NCI-H1436 (cell line): ENCODE measurements around the gene TIAL1.
"Not testable (repeated sequence)": the region's sequence is repeated elsewhere in the genome, so short reads cannot be mapped to it uniquely, and the experiment has no call there.

Experiments
- DNase-seq: peaks from one replicate; lab custom pipeline; 2025; lab: John Stamatoyannopoulos, UW

Gene TIAL1, protein sequence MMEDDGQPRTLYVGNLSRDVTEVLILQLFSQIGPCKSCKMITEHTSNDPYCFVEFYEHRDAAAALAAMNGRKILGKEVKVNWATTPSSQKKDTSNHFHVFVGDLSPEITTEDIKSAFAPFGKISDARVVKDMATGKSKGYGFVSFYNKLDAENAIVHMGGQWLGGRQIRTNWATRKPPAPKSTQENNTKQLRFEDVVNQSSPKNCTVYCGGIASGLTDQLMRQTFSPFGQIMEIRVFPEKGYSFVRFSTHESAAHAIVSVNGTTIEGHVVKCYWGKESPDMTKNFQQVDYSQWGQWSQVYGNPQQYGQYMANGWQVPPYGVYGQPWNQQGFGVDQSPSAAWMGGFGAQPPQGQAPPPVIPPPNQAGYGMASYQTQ

DNA sequence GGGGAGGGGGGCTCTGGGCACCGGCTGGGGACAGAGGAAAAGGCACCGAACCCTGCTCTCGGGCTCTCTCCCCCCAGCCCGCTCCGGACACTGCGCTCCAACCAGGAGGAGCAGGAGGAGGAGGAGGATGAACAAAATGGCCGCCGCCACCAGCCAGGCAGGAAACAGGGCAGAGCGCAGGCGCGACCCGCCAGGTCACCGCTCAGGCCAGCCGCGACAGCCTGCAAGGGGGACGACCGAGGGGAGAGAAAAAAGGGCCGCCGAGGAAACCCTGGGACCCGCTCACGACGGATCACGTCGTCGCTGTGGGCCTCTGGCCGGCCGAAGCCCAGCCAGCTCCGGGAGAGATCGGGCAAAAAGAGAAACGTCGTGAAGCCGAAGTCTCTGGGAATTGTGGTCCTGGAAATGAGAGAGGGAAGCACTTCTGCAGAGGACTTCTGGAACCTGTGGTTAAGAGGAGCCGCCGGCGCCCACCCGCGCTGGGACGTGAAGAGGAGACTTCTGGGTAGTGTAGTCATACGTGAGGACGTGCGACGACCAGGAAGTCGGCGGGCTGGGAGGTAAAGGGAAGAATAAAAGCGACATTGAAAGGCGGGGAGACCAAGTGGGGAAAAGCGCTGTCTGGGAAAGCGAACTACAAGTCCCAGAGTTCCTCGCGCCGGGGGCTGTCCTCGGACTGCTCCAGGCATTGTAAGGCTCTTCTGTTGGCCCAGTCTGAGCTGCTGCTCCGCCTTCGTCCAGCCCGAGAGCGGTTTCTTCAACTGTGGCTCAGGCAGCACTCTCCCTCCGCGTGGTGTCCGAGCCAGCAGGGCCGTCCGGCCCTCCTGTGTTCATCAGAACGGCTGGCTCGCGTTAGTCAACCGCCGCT lies at the start of gene TIAL1:
TSS of gene TIAL1 (minus strand) at position 428 of the 868 bp plus-strand sequence. CDS start 499 bp downstream, outside the sequence.
- DNase-seq, result peak; percentile 99

DNA sequence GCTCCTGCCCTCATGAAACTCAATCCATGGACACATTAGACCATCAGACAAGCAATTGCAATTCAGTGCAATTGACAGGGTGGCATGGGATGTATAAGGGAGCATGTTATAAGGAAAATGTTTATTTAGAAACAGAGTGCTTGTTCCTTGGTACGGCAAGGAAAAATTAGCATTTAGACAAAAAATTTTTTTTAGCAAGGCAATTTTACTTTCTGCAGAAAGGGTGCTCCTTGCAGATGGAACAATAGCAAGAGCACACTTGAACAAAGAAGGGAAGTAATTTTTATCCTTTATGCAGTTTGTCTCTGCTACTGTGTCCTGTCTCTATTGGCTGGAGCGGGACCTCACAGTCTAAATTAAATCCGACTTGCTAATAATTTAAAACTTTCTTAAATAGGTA lies 48.2 kb upstream of the TIAL1 start:
- no peak for DNase-seq

DNA sequence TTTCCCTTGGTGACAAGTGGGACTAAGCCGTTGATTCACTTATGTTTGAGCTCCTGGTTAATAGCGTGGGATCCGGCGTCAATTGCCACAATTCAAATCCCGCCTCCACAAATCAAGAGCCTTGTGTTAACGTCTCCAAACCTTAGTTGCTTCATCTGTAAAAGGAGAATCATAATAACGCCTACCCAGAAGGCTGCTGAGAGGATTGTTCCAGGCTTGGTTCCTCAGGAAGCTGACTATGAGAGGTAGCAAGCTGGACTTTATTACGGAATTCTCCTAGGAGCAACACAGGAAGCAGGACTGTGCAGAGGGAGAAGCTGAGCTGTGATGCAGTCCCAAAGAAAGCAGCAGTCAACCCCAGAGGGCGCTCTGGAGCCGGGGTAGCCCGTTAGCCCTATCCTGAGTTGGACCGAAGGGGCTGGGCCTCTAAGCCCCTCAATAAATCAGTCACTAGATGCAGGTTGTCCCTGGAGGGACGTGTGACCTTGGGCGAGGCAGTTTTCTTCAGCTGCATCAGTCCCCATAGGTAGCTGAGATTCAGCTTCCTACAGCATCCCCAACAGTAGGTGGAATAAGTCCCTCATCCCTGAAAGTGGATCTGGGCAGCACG lies 47.5 kb upstream of the TIAL1 start:
- DNase-seq, result no peak

DNA sequence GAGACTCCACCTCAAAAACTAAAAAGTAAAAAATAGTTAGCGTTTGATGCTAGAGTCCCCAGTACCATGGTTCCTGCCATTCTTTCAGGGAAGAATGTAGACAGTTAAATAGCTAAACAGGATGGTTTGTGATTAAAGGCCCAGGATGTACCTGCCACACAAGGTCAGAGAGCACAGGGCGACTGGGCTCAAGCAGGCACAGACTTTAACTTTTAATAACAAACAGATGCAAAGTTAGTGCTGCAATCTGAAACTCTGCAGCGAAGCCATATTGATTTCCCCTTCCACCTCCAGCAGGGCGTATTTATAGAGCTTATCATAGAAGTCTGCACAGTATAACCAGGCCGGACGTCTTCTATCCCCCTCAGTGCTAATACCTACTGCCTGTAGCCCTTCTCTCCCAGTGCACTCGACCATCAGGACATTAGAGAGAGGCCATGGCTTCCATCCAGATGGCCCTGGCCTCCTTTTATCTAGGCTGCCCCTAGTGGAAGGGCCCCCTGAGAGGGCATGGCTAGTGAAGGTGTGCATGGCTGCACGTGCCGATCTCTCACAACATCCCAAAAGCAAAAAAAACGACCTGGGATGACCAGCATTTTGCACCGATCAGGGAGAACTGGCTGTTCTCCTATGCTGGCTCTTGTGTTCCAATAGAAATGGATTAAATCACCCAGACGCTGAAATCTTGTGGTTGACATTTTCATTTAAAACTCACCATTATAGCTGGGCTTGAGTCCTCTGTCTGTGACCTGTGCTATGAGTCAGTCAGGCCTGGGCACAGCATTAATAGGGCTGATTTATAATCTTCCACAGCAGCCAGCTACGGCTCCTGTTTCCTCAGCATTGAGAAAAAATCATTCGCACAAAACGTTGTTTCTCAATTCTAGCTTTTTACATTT lies 46.8 kb upstream of the TIAL1 start:
- no peak for DNase-seq

DNA sequence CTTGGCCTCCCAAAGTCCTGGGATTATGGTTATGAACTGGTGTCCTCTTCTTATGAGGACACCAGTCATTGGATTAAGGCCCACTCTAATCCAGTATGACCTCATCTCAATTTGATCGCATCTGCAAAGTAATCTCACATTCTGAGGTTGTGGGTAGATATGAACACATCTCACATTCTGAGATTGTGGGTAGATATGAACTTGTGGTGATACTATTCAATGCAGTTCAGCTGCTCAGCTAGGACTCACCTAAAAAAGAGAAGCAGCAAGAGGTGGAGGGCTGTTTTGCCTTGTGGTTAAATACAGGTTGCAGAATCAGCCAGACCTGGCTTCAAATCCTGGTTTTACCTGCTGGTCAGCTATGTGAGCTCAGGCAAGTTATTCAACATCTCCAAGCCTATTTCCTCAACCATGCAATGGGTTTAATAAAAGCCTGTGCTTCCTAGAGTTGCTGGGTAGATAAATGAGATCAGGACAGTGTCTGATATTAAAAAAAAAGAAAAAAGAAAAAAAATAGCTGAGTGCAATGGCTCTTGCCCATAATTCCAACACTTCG lies 45.9 kb upstream of the TIAL1 start:
- no peak for DNase-seq

DNA sequence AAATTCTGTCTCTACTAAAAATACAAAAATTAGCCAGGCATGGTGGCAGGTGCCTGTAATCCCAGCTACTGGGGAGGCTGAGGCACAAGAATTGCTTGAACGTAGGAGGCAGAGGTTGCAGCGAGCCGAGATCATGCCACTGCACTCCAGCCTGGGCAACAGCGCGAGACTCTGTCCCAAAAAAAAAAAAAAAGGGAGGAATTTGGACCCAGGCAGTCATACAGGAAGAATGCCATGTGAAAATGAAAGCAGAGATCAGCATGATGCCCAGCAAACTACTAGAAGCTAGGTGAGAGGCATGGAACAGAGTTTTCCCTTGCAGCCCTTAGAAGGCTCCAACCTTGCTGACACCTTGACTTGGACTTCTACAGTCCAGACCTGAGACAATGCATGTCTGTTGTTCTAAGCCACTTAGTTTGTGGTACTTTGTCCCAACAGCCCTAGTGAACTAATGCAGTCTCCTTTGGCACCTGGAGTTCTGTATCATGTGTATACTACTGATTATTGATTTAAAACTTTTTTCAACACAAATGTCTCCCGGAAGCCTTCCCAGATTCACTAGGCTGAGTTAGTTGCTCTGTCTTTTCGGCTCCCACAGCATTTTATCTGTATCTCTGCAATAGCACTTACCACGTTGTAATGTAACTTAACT lies 44.2 kb upstream of the TIAL1 start:
- DNase-seq, result no peak

DNA sequence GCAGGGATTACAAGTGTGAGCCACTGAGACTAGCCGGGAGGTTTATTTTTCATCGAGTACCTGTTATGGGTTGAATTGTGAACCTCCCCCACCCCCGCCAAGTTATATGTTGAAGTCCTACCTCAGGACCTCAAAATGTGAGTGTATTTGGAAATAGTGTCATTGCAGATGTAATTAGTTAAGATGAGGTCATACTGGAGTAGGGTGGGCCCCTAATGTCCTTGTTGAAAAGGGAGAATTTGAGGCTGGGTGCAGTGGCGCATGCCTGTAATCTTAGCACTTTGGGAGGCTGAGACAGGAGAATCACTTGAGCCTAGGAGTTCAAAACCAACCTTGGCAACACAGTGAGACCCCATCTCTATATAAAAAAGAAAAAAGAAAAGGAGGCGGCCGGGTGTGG lies 43.6 kb upstream of the TIAL1 start:
- DNase-seq, result no peak

DNA sequence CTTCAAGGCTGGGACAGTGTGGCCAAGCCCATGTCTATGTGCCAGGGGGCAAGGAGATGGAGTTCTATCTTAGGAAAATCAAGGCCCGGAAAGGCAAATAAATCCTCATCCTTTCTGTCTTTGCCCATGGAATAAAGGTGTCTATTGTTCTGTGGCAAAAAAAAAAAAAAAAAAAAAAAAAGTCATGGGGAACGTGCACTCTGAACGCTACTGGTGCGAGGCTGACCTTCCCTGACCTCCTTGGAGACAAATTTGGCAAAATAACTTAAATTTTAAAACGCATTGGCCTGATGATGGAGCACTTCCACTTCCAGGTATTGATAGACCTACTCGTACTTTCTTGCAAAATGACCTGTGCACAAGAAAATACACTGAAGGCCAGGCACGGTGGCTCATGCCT lies 42.2 kb upstream of the TIAL1 start:
- no peak for DNase-seq

DNA sequence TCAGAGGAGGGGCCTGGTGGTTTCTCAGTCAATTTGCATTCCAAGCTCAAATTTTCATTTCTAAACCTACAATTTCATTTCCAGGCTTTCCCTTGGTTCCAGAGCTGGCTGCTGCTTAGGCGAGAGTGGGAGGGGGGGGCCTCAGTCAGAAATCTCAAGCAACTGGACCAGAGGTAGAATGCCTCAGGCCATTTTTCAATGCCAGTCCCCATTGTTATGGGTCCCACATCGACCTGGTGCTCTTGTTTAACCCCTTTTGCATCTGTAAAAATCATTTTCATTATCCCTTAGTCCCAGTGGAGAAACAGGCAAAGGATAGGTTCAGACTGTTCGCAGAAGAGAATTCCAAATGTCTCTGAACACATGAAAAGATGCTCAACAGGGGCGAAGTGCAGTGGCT lies 40.9 kb upstream of the TIAL1 start:
- no peak for DNase-seq

DNA sequence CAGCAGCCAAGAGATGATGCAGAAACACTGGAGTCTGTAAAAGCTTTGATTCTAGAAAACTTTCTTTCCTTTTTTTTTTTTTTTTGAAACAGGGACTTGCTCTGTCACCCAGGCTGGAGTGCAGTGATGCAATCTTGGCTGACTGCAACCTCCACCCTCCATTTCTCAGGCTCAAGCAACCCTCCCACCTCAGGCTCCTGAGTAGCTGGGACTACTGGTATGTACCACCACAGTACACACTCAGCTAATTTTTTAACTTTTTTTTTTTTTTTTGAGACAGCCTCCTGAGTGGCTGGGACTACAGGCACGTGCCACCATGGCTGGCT lies 37.4 kb upstream of the TIAL1 start:
- no peak for DNase-seq

DNA sequence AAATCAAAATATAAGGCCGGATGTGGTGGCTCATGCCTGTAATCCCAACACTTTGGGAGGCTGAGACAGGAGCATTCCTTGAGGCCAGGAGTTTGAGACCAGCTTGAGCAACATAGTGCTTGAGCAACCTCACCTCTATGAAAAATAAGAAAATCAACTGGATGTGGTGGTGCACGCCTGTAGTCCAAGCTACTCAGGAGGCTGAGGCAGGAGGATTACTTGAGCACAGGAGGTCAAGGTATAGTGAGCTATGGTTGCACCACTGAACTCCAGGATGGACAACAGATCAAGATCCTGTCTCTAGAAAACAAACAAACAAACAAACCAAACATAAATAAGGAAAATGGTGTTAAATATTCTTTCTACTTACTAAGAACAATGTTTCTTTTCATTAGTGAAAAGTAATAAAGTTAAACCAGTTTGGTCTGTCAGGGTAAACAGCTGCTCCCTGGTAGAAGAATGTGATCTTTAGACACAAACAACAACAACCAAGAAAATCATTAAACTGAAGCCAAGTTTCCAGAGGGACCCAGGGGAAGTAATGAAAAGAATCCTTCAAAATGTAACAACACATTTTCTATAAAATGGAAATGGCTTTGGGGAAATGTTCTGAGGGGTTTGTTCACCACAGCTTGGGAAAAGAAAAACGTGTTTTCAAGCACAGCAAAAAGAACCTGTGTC lies 36.9 kb upstream of the TIAL1 start:
- no peak for DNase-seq

DNA sequence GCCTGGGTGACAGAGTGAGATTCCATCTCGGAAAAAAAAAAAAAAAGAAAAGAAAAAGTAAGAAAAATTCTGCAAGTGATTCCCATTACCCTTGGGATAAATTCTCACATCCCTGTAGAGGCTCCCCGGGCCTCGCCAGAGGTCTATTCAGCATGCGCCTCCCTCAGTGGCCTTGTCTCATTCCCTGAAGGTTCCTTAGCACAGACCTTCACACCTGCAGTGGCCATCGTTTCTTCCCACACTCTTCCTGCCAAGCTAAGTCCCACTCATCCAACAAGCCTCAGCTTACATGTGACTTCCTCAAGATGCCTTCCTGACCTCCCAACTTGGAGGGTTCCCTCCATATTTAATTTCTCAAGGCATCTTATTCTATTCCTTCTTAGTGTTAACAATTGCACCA lies 33.5 kb upstream of the TIAL1 start:
- no peak for DNase-seq

DNA sequence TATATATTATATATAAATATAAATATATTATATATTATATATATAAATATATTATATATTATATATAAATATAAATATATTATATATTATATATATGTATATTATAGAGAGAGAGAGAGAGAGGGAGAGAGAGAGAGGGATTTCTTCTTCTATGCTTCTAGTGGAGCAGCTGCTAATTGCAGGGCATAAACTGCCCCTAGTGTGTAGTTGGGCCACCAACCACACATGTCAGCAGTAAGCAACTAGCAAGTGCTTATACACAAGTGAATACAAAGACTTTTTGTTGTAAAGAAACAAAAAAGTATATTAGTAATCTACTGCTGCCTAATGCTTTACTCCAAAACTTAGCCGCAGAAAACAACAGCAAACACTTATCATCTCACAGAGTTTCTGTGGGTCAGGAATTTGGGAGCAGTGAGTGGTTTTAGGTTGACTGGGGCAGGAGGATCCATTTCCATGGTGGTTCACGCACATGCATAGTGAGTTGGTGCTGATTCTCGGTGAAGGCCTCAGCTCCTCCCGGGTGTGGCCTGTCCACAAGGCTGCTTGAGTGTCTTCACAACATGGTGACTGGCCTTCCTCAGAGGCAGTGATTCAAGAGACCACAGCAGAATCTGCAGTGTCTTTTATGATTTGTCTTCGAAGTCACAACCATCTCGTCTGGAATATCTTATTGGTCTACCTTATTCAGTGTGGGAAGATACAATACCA lies 29.0 kb upstream of the TIAL1 start:
- no peak for DNase-seq

DNA sequence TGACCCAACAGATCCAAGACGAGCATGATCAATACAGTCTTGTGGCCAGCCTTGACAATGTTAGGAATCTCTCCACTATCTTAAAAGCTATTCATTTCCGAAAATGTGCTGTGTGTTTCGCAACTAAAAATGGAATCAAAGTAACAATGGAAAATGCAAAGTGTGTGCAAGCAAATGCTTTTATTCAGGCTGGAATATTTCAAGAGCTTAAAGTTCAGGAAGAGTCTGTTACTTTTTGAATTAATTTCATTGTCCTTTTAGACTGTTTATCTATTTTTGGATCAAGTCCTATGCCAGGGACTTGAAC lies 24.3 kb upstream of the TIAL1 start:
- no peak for DNase-seq

DNA sequence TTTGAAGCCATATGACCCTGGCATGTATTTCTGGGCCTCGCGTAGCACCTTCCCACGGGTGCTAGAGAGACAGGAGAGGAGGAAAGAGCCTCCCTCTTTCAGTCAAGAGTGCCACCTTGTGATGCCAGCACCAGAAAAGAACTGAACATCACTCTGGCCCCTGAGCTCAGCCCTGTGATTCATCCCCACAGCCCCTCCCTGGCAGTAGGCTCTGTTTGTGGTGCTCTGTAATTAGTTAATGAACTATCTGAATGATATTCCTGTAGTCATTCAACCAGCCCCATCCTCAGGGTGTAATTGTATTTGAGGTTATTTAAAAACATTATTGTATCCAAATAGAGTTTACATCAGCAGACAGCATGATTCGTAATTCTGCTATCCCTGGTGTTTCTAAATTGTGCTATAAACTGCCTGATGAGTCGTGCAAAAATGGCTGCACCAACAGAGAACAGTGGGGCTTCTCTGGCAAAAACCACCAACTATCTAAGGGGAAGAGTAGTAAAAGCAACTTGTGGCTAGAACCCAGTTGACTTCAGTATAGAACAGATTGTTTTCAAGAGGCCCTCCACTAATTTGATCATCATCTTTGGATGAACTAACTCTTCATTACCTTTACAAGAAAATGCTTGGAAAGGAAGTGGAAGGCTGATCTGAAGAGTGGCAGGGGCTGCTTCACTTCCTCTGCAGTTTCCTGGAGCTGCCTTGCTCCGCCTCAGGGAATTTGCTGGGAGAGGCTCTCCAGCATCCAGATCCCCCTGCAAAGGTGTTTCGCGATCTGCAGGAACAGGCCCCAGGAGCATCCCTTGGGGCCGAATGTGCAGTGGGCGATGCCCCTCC lies 23.7 kb upstream of the TIAL1 start:
- no peak for DNase-seq

DNA sequence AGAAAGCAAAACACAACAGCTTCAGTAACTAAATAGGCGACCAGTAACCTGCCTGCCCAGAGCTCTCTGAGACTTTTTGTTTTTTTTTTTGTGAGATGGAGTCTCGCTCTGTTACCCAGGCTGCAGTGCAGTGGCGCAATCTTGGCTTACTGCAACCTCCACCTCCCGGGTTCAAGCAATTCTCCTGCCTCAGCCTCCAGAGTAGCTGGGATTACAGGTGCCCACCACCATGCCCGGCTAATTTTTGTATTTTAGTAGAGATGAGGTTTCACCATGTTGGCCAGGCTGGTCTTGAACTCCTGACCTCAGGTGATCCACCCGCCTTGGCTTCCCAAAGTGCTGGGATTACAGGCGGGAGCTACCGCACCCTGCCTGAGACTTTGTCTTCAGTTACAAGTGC lies 23.0 kb upstream of the TIAL1 start:
- DNase-seq, result not testable (repeated sequence)

DNA sequence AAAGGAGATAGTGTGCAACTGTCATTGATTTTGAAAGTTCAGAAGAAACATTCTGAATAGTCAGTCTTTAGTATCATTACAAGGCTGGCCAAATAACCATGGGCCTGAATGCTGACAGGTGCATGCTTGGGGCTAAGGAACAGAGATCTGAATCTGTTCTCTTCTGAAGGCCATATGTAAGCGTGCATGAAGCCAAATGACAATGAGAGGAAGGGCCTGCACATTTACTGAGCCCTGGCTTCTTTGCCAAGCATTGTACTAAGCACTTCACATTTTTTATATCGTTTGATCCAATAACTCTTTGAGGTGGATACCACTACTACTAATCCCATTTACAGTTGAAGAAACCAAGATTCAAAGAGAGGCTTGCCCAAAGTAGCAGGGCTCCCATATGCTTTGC lies 22.5 kb upstream of the TIAL1 start:
- DNase-seq, result no peak

DNA sequence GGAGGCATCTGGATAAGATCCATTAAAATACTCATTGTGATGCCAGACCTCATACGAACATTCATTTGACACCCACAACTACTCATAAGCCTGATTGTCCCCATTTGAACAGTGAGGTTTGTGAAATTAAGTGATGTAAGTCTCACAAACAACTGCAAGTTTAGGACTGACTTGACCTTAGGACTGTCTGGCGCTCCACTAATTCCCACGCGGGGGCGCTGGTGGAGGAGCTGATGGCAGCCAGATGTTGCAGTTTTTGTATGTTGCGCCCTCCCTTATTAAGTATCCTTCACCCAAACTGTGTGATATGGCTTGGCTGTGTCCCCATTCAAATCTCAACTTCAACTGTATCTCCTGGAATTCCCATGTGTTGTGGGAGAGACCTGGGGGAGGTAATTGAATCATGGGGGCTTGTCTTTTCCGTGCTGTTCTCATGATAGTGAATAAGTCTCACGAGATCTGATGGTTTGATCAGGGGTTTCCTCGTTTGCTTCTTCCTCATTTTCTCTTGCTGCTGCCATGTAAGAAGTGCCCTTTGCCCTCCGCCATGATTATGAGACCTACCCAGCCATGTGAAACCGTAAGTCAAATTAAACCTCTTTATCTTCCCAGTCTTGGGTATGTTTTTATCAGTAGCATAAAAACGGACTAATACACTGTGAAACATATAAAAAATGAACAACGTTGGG lies 20.3 kb upstream of the TIAL1 start:
- no peak for DNase-seq

DNA sequence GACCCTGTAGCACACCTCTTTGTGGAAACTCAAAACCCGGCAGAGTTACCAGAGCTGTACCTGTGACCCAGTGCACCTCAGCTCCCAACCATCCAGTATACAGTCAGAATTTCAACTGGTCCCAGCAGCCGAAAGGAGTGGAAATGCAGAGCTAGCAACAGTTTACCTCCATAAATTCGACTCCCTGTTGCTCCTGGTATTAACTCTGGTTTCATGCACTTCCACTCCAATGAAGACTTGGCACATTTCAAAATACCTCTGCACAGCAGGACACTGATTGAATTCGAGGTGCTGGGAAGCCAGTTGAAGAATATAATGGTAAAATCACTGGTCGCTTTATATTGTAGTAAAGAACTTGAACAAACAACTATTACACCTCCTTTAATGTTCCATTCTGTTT lies 17.9 kb upstream of the TIAL1 start:
- DNase-seq, result no peak
